ENCODE results near the gene XRCC4. TPM values are rescaled to one million over a fixed set of nuclear protein-coding genes. Genes with fewer than 3 reads are reported as not detected.

The XRCC4 gene
- total RNA-seq, 3 donors from 2014 or later = 7.6 to 8.8 (median 8.7) TPM

Other genes with a start within 250 kb of the XRCC4 start
- gene TMEM167A, start 153 bp upstream of the XRCC4 start, total RNA-seq = 100 to 1,000 TPM in 2 of 3 donors, 10 to 100 TPM in 1; 99.5 to 114 (median 111) TPM

Measured in activated T-cell treated with anti-CD3 and anti-CD28 coated beads, Interleukin-2, amount 50 U/mL, for 4 hours (primary cell).